ENCODE measurements around the gene CACTIN.

CACTIN gene

DNA sequence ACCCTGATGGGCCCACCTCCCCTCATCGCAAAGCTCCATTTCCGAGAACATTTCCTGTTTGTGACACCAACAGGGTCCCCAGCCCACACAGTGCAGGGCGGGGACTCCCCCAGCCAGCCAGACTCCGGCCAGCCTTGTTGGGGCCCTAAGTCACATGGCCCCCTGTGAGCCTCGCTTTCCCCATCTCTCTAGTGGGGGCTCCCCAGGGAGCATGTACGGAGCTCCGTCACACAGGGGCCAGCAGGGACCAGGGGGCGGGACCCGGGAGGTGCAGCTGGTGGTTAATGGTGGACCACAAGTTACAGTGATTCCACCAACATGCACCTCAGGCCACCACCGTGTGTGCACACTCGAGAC, 21.6 kb downstream of the CACTIN start:
- H3K27ac Mint-ChIP-seq = no peak overlapping the region
- no peak overlapping the region for H3K4me3 Mint-ChIP-seq
- peaks cover 7% of the 10 kb centered on the region for H3K27me3 Mint-ChIP-seq (ENCODE audit: low read depth, poor library complexity)
- peaks cover 24% of the 10 kb centered on the region for H3K4me1 Mint-ChIP-seq
- no peaks in the 10 kb centered on the region for H3K36me3 Mint-ChIP-seq (ENCODE audit: low read depth)
- TF ChIP-seq, protein P1, sequence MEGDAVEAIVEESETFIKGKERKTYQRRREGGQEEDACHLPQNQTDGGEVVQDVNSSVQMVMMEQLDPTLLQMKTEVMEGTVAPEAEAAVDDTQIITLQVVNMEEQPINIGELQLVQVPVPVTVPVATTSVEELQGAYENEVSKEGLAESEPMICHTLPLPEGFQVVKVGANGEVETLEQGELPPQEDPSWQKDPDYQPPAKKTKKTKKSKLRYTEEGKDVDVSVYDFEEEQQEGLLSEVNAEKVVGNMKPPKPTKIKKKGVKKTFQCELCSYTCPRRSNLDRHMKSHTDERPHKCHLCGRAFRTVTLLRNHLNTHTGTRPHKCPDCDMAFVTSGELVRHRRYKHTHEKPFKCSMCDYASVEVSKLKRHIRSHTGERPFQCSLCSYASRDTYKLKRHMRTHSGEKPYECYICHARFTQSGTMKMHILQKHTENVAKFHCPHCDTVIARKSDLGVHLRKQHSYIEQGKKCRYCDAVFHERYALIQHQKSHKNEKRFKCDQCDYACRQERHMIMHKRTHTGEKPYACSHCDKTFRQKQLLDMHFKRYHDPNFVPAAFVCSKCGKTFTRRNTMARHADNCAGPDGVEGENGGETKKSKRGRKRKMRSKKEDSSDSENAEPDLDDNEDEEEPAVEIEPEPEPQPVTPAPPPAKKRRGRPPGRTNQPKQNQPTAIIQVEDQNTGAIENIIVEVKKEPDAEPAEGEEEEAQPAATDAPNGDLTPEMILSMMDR (IDR thresholded peaks at IDR 0.05) = no peak
- no peak for DNase-seq
- no peaks in the 10 kb centered on the region for H3K9me3 Mint-ChIP-seq

DNA sequence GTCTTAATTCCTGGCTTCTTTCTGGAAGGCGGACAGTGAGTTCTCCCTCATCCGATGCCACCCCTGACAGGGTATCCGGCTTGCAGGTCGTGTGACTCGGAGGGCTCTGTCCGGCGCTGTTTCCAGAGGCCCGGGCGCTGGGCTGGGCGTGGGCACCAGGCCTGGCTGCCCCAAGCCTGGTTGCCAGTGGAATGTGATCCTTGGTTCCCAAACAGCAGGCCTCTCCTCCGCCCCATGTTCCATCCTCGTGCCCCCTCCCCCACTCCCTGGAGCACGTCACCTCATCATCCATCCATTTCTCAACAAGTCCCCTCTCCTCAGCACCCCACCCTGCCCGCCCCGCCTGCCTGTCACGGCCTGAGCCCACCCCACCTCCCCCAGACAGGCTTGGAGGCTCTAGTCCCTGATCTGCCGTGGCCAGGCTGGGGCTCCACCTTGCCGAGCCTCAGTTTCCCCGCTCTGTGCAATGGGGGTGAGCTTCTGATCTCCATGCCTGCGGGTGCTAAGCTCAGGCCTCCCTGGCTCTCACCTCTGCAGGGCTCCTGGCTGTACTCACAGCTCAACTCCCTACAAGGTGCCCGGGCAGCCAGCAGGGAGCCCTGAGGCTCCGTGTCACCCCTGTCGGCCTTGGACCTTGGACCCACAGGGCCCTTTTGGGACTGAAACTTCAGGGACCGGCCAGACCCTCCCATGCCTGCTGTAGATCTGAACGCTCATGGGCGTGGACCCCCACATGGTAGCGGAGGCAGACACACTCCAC, 22.2 kb downstream of the CACTIN start:
- H3K4me1 Mint-ChIP-seq = peaks cover 24% of the 10 kb centered on the region
- no peak overlapping the region for H3K4me3 Mint-ChIP-seq
- H3K36me3 Mint-ChIP-seq (ENCODE audit: low read depth) = no peaks in the 10 kb centered on the region
- H3K27me3 Mint-ChIP-seq (ENCODE audit: low read depth, poor library complexity) = peaks cover 7% of the 10 kb centered on the region
- TF ChIP-seq, protein P1 (IDR thresholded peaks at IDR 0.05) = no peak
- H3K9me3 Mint-ChIP-seq = no peaks in the 10 kb centered on the region
- no peak overlapping the region for H3K27ac Mint-ChIP-seq
- no peak for DNase-seq

DNA sequence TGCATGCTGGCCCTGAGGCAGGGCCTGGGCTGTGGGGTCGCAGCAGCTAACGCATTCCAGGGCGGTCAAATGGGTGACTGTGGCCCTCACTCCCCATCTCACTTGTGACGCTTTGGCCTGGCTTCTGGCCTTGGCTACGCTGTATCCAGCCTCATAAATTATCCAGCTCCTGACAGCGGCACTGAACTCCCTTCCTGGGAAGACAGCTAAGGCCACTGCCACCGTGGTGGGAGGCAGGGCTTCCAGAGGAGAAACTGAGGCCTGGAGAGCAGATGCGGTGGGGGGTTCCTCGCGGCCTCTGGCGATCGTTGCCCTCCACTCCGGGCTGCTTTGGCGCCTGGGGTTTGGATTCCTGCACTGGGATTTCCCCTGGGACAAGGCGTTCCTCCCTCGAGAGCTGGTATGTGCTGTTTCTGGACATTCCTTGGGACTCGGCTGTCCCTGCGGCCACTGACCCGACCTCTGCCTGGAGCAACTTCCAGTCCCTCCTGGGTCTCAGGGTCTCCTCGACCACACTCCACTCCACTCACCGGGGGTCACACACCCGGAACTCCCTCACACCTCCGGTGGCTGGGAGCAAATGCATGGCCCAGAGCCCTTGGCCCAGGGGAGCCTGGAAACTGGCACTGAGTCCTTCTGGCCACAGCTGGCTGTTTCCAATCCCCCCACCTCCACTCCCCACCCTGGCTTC, 23.3 kb downstream of the CACTIN start:
- Mint-ChIP-seq H3K27me3 (ENCODE audit: low read depth, poor library complexity) (peaks cover 7% of the 10 kb centered on the region), H3K4me3 (no peak overlapping the region), H3K9me3 (no peaks in the 10 kb centered on the region), H3K27ac (peak overlapping the region; percentile 79), H3K4me1 (peaks cover 23% of the 10 kb centered on the region), H3K36me3 (ENCODE audit: low read depth) (no peaks in the 10 kb centered on the region)
- DNase-seq = peak; percentile 45
- TF ChIP-seq, protein P1 (IDR thresholded peaks at IDR 0.05) = no peak

DNA sequence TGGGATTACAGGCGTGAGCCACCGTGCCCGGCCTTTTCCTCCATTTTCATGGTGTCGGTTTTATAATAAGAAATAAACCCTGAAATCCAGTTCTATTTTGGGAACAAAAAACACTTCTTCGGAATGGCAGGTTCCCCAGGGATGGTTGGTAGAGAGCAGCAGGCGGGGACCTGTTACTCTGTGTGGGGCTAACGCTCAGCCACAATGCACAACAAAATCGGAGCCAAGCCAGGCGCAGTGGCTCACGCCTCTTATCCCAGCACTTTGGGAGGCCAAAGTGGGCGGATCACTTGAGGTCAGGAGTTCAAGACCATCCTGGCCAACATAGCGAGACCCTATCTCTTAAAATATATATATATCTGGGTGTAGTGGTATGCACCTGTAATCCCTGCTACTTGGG, 25.6 kb downstream of the CACTIN start:
- Mint-ChIP-seq H3K27ac (no peak overlapping the region), H3K27me3 (ENCODE audit: low read depth, poor library complexity) (no peaks in the 10 kb centered on the region), H3K36me3 (ENCODE audit: low read depth) (no peaks in the 10 kb centered on the region), H3K4me3 (no peak overlapping the region), H3K4me1 (peaks cover 10% of the 10 kb centered on the region), H3K9me3 (no peaks in the 10 kb centered on the region)
- no peak for DNase-seq
- TF ChIP-seq, protein P1 (IDR thresholded peaks at IDR 0.05) = no peak

DNA sequence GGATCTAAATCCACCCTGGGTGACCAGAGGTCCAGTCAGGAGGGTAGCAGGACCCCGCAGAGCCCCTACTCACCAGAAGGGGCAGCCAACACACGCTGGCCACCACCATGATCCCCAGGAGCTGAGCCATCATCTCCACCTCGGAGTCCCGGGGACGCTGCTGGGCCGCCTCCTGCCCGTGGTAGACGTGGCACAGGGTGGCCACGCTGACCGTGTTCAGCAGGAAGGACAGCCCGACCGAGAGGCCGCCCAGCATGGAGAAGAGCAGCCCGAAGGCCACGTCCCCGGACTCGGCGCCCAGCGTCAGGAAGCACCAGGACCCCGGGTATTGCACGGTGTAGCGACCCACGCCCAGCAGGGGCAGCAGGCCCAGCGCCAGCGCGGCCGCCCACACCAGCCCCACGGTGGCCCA, 26.8 kb downstream of the CACTIN start:
- no peaks in the 10 kb centered on the region for H3K9me3 Mint-ChIP-seq
- DNase-seq = no peak
- no peaks in the 10 kb centered on the region for H3K36me3 Mint-ChIP-seq (ENCODE audit: low read depth)
- H3K27ac Mint-ChIP-seq = no peak overlapping the region
- TF ChIP-seq, protein P1 (IDR thresholded peaks at IDR 0.05) = no peak
- peaks cover 7% of the 10 kb centered on the region for H3K27me3 Mint-ChIP-seq (ENCODE audit: low read depth, poor library complexity)
- H3K4me1 Mint-ChIP-seq = peaks cover 10% of the 10 kb centered on the region
- no peak overlapping the region for H3K4me3 Mint-ChIP-seq

Measured in nephron progenitor cell (in vitro differentiated cells).